Measurements from ENCODE around the gene DGLUCY. TPM values are rescaled to one million over a fixed set of nuclear protein-coding genes. Genes with fewer than 3 reads are reported as not detected.

Gene DGLUCY
- total and polyA plus RNA-seq, 2 experiments from 2014 or later: 15.2 to 15.7 TPM

DNA sequence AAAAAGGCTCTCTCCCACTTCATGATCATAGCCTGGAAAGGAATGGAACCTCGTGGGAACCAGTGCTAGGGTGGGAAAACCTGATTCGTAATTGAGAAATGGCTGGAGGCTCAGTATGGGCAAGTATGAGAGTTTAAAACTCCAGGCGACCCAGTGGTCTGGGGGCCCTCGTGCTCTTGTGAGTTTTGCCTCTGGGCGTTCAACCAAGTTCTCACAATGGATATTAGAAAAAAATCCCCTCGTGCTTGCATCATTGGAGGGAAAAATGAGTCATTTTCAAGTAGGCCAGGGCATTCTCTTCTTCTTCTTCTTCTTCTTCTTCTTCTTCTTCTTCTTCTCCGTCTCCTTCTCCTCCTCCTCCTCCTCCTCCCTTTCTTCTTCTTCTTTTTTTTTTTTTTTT lies 91.6 kb downstream of the DGLUCY start:
- DNase-seq: no peak
- Histone ChIP-seq H3K4me1 (ENCODE audit: insufficient read depth) (peaks cover 10% of the 10 kb centered on the region), H2AFZ (no peak overlapping the region), H3F3A (ENCODE audit: insufficient read depth) (no peaks in the 10 kb centered on the region), H4K20me1 (ENCODE audit: insufficient read depth) (no peaks in the 10 kb centered on the region), H3K36me3 (ENCODE audit: low read depth) (no peaks in the 10 kb centered on the region), H3K9me2 (ENCODE audit: insufficient read depth) (no peaks in the 10 kb centered on the region), H3K9ac (no peak overlapping the region), H3K9me3 (ENCODE audit: low read depth) (no peaks in the 10 kb centered on the region), H3K79me2 (ENCODE audit: insufficient read depth) (no peaks in the 10 kb centered on the region), H3K27me3 (replicated peaks; ENCODE audit: insufficient read depth) (no peaks in the 10 kb centered on the region), H3K4me2 (ENCODE audit: unreplicated experiment) (no peak overlapping the region), H3K27ac (no peak overlapping the region), H3K4me3 (no peak overlapping the region)
- TF ChIP-seq EZH2phosphoT487 (IDR thresholded peaks at IDR 0.05; ENCODE audit: insufficient read depth, low read depth) (no peak), EZH2 (IDR thresholded peaks at IDR 0.05; ENCODE audit: insufficient read depth, poor library complexity, severe bottlenecking) (no peak)
- 86 to 90% methylated on average over 7 of the region's 7 CpGs for WGBS, 2 experiments (ENCODE audit: low coverage in 1 of 2, low lambda C conversion rate in 2 of 2, missing lambda C conversion rate in 2 of 2)
- in situ Hi-C loops (cut with MboI): no loop called here

DNA sequence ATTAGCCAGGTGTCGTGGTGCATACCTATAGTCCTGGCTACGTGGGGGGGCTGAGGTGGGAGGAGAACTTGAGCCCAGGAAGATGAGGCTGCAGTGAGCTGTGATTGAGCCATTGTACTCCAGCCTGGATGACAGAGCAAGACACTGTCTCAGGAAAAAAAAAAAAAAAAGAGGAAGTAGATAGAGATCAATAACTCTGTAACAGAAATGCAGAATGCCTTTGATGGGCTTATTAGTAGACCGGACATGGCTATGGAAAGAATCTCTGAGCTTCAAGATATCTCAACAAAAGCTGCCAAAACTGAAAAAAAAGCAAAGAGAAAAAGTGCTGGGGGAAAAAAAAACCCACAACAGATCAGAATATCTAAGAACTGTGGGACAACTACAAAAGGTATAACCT lies 93.1 kb downstream of the DGLUCY start:
- H3K4me2 ChIP-seq (ENCODE audit: unreplicated experiment): no peak overlapping the region
- no peak overlapping the region for H2AFZ ChIP-seq
- TF ChIP-seq EZH2phosphoT487 (IDR thresholded peaks at IDR 0.05; ENCODE audit: insufficient read depth, low read depth): no peak
- no peak for TF ChIP-seq EZH2 (IDR thresholded peaks at IDR 0.05; ENCODE audit: insufficient read depth, poor library complexity, severe bottlenecking)
- no peak for DNase-seq
- H3K9ac ChIP-seq: no peak overlapping the region
- H3F3A ChIP-seq (ENCODE audit: insufficient read depth): no peaks in the 10 kb centered on the region
- H3K4me3 ChIP-seq: no peak overlapping the region
- in situ Hi-C loops (cut with MboI): no loop called here
- H3K79me2 ChIP-seq (ENCODE audit: insufficient read depth): no peaks in the 10 kb centered on the region
- H3K36me3 ChIP-seq (ENCODE audit: low read depth): peaks cover 4% of the 10 kb centered on the region; the same call in 1 of the 2 replicates
- no peaks in the 10 kb centered on the region for H3K9me2 ChIP-seq (ENCODE audit: insufficient read depth)
- 84 to 85% methylated on average over 3 of the region's 3 CpGs for WGBS, 2 experiments (ENCODE audit: low coverage in 1 of 2, low lambda C conversion rate in 2 of 2, missing lambda C conversion rate in 2 of 2)
- no peaks in the 10 kb centered on the region for H4K20me1 ChIP-seq (ENCODE audit: insufficient read depth)
- H3K27ac ChIP-seq: no peak overlapping the region
- peaks cover 9% of the 10 kb centered on the region for H3K4me1 ChIP-seq (ENCODE audit: insufficient read depth)
- H3K27me3 ChIP-seq (replicated peaks; ENCODE audit: insufficient read depth): no peaks in the 10 kb centered on the region
- no peaks in the 10 kb centered on the region for H3K9me3 ChIP-seq (ENCODE audit: low read depth)

DNA sequence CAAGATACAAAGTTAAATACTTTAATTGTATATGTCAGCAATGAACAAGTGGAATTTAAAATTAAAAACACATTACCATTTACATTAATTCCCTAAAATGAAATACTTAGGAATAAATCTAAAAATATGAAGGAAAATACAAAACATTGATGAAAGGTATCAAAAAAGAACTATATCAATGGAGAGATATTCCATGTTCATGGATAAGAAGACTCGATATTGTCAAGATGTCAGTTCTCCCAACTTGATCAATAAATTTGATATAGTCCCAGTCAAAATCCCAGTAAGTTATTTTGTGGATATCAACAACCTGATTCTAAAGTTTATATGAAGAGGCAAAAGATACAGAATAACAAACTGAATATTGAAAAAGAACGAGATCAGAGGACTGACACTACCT lies 97.1 kb downstream of the DGLUCY start:
- H2AFZ ChIP-seq: no peak overlapping the region
- no peaks in the 10 kb centered on the region for H3K9me2 ChIP-seq (ENCODE audit: insufficient read depth)
- 93 to 96% methylated on average over 2 of the region's 2 CpGs for WGBS, 2 experiments (ENCODE audit: low coverage in 1 of 2, low lambda C conversion rate in 2 of 2, missing lambda C conversion rate in 2 of 2)
- H3K4me2 ChIP-seq (ENCODE audit: unreplicated experiment): no peak overlapping the region
- H4K20me1 ChIP-seq (ENCODE audit: insufficient read depth): no peaks in the 10 kb centered on the region
- no peaks in the 10 kb centered on the region for H3K4me1 ChIP-seq (ENCODE audit: insufficient read depth)
- no peaks in the 10 kb centered on the region for H3F3A ChIP-seq (ENCODE audit: insufficient read depth)
- no peak for DNase-seq
- no peak overlapping the region for H3K27ac ChIP-seq
- no peaks in the 10 kb centered on the region for H3K9me3 ChIP-seq (ENCODE audit: low read depth)
- H3K27me3 ChIP-seq (replicated peaks; ENCODE audit: insufficient read depth): no peaks in the 10 kb centered on the region
- TF ChIP-seq EZH2 (IDR thresholded peaks at IDR 0.05; ENCODE audit: insufficient read depth, poor library complexity, severe bottlenecking): no peak
- no peak for TF ChIP-seq EZH2phosphoT487 (IDR thresholded peaks at IDR 0.05; ENCODE audit: insufficient read depth, low read depth)
- in situ Hi-C loops (cut with MboI): no loop called here
- H3K9ac ChIP-seq: no peak overlapping the region
- H3K4me3 ChIP-seq: no peak overlapping the region
- peaks cover 4% of the 10 kb centered on the region; the same call in 1 of the 2 replicates for H3K36me3 ChIP-seq (ENCODE audit: low read depth)
- no peaks in the 10 kb centered on the region for H3K79me2 ChIP-seq (ENCODE audit: insufficient read depth)

DNA sequence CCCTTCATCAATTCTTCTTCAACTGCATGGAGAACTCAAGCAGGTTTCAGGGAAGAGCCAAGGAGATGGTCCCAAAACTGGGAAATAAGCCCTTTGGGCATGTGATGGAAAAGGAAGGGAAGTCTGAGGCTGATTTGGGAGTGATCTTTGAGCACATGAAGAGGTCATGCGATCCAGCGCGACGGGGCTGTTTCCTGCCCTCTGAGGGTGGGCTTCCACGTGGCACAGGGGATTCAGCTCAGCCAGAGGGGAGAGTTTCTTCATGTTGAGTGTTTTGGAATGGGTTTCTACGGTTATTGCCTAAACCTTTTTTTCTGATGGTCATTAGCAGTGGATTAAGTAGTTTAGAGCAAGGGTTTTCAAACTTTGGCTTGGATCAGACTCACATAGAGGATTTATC lies 100.4 kb downstream of the DGLUCY start:
- no peak for DNase-seq
- 90 to 100% methylated on average over 6 of the region's 6 CpGs for WGBS, 2 experiments (ENCODE audit: low coverage in 1 of 2, low lambda C conversion rate in 2 of 2, missing lambda C conversion rate in 2 of 2)
- H3K9me3 ChIP-seq (ENCODE audit: low read depth): no peaks in the 10 kb centered on the region
- TF ChIP-seq EZH2phosphoT487 (IDR thresholded peaks at IDR 0.05; ENCODE audit: insufficient read depth, low read depth) (no peak), EZH2 (IDR thresholded peaks at IDR 0.05; ENCODE audit: insufficient read depth, poor library complexity, severe bottlenecking) (no peak)
- no peak overlapping the region for H2AFZ ChIP-seq
- no peak overlapping the region for H3K27ac ChIP-seq
- H3K4me3 ChIP-seq: no peak overlapping the region
- peaks cover 4% of the 10 kb centered on the region; the same call in 1 of the 2 replicates for H3K36me3 ChIP-seq (ENCODE audit: low read depth)
- no peak overlapping the region for H3K4me2 ChIP-seq (ENCODE audit: unreplicated experiment)
- no peaks in the 10 kb centered on the region for H3K9me2 ChIP-seq (ENCODE audit: insufficient read depth)
- no peaks in the 10 kb centered on the region for H4K20me1 ChIP-seq (ENCODE audit: insufficient read depth)
- H3K79me2 ChIP-seq (ENCODE audit: insufficient read depth): no peaks in the 10 kb centered on the region
- in situ Hi-C loops (cut with MboI): no loop called here
- H3K9ac ChIP-seq: no peak overlapping the region
- no peaks in the 10 kb centered on the region for H3K4me1 ChIP-seq (ENCODE audit: insufficient read depth)
- H3K27me3 ChIP-seq (replicated peaks; ENCODE audit: insufficient read depth): no peaks in the 10 kb centered on the region
- H3F3A ChIP-seq (ENCODE audit: insufficient read depth): no peaks in the 10 kb centered on the region

DNA sequence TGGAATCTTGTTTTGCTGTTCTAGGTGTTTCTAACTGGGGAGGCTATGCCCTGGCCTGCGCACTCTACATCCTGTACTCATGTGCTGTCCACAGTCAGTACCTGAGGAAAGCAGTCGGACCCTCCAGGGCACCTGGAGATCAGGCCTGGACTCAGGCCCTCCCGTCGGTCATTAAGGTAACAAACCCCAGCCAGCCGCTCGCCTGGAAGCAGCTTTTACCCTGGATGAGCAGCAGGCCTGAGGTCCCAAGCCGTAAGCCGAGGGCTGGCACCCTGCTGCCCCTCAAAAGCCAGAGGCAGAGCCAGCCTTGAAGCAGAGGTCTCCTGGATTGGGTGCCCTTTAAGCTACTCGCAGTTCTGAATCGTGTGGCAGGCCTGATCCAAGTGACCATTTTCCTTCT lies 101.5 kb downstream of the DGLUCY start:
- in situ Hi-C loops (cut with MboI): no loop called here
- no peak for DNase-seq
- Histone ChIP-seq H4K20me1 (ENCODE audit: insufficient read depth) (no peaks in the 10 kb centered on the region), H3K79me2 (ENCODE audit: insufficient read depth) (no peaks in the 10 kb centered on the region), H3K9me2 (ENCODE audit: insufficient read depth) (no peaks in the 10 kb centered on the region), H3K27me3 (replicated peaks; ENCODE audit: insufficient read depth) (no peaks in the 10 kb centered on the region), H3K9me3 (ENCODE audit: low read depth) (no peaks in the 10 kb centered on the region), H3K36me3 (ENCODE audit: low read depth) (peaks cover 4% of the 10 kb centered on the region; the same call in 1 of the 2 replicates), H2AFZ (no peak overlapping the region), H3K4me1 (ENCODE audit: insufficient read depth) (no peaks in the 10 kb centered on the region), H3K4me2 (ENCODE audit: unreplicated experiment) (no peak overlapping the region), H3F3A (ENCODE audit: insufficient read depth) (no peaks in the 10 kb centered on the region), H3K9ac (no peak overlapping the region), H3K27ac (no peak overlapping the region), H3K4me3 (no peak overlapping the region)
- TF ChIP-seq EZH2 (IDR thresholded peaks at IDR 0.05; ENCODE audit: insufficient read depth, poor library complexity, severe bottlenecking) (no peak), EZH2phosphoT487 (IDR thresholded peaks at IDR 0.05; ENCODE audit: insufficient read depth, low read depth) (no peak)
- 96 to 98% methylated on average over 10 of the region's 10 CpGs for WGBS, 2 experiments (ENCODE audit: low coverage in 1 of 2, low lambda C conversion rate in 2 of 2, missing lambda C conversion rate in 2 of 2)

Measured in GM23248 (cell line).